Right atrium auricular region (tissue), 2 donors: ENCODE measurements around the gene EXOC4. TPM values are rescaled to one million over a fixed set of nuclear protein-coding genes. Genes with fewer than 3 reads are reported as not detected.

Experiments
- DNase-seq: peaks from one replicate; pipeline ENCODE4 v3.0.0-alpha.2; 2019; ENCODE audit warnings: low spot score
- H3K27ac ChIP-seq, 2 donors: fragments of 200-600 bp; sonication (generic); 1 replicate in 1 of 2; 2 replicates in 1 of 2; pipeline ENCODE4 v1.5.1; 2016 to 2019
- H3K27me3 ChIP-seq, 2 donors: fragments of 200-600 bp; sonication (generic); one replicate each; pipeline versions ENCODE4 v1.5.1 to v1.6.0; 2017 to 2019
- H3K36me3 ChIP-seq: fragments of 200-600 bp; sonication (generic); one replicate; pipeline ENCODE4 v1.5.1; 2016
- H3K4me1 ChIP-seq, 2 donors: fragments of 200-600 bp; sonication (generic); one replicate each; pipeline versions ENCODE4 v1.5.1 to v1.6.0; 2017 to 2019
- H3K4me3 ChIP-seq, 2 donors: fragments of 200-600 bp; sonication (generic); 1 replicate in 1 of 2; 2 replicates in 1 of 2; pipeline ENCODE4 v1.5.1; 2017 to 2019; ENCODE audit warnings: mild to moderate bottlenecking in 1 of 2, moderate library complexity in 1 of 2
- H3K9me3 ChIP-seq, 2 donors: fragments of 200-600 bp; sonication (generic); one replicate each; pipeline ENCODE4 v1.5.1; 2019
- CTCF ChIP-seq, 2 donors: fragments of 200-600 bp; sonication (generic); IDR thresholded peaks; one replicate each; pipeline ENCODE4 v1.5.1; 2019; ENCODE audit warnings: antibody characterized with exemption in 2 of 2
- total RNA-seq, 2 donors: library from RNA; depleted of rRNA; stranded (reverse); fragments of >200 nt; gene quantifications; one replicate each; pipeline ENCODE4 v1.1.0, GENCODE V29; 2016

The EXOC4 gene
- total RNA-seq, 2 donors from 2014 or later: 24.7 to 30.6 TPM

DNA sequence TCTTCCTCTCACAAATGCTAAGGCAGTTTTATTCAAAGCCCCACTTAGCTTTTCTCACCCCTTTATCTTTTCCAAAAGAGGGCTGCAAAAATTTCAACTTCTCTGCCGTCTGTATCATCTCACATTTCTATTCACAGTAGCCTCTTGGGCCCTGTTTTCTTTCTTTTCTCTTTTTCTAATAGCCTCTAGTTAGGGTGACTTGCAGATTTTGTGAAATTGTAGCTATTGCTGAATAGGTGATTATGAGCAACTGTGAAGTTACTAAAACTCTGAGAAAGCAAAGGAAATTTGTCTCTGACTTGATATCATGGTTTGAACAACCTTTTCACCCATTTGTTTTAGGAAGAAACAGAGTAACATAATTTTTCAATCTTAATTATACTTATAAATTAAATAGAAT, 29.2 kb downstream of the EXOC4 start:
- Histone ChIP-seq H3K36me3 (no peaks in the 10 kb centered on the region), H3K27me3 (no peaks in the 10 kb centered on the region), H3K4me3 (no peak overlapping the region), H3K4me1 (peaks cover 0 to 4% of the 10 kb centered on the region in 2 donors), H3K27ac (no peak overlapping the region), H3K9me3 (no peaks in the 10 kb centered on the region)
- DNase-seq: no peak
- TF ChIP-seq CTCF (IDR thresholded peaks at IDR 0.05): no peak

DNA sequence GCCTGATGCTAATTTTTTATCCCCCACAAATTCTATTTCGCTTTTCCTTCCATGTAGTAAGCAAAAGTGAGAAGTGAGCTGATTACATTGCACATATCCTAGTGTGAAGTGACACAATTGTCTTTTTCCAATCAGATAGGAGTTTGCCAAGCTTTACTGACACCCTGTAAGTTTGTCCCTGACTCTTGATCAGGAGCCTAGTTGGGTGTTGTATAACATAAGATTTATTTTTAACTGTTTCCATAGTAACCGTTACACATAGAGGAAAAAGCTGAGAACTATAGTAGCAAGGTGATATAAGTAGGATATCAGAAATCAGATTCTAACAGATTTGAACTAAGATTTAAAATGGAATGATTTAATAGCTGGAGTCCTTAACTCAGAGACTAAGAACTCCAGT, 31.2 kb downstream of the EXOC4 start:
- H3K9me3 ChIP-seq: no peaks in the 10 kb centered on the region
- H3K36me3 ChIP-seq: peaks cover 2% of the 10 kb centered on the region
- H3K27ac ChIP-seq: peak overlapping the region in 1 of 2 donors; percentile 9
- TF ChIP-seq CTCF (IDR thresholded peaks at IDR 0.05): no peak
- no peak overlapping the region for H3K4me3 ChIP-seq
- no peak for DNase-seq
- H3K4me1 ChIP-seq: peaks cover 0 to 4% of the 10 kb centered on the region in 2 donors
- no peaks in the 10 kb centered on the region for H3K27me3 ChIP-seq

GRCh38 chr7:133288970-133289369, 36.1 kb downstream of the EXOC4 start:
- DNase-seq: no peak
- Histone ChIP-seq H3K4me3 (no peak overlapping the region), H3K9me3 (no peaks in the 10 kb centered on the region), H3K4me1 (peaks cover 0 to 10% of the 10 kb centered on the region in 2 donors), H3K27ac (no peak overlapping the region), H3K27me3 (no peaks in the 10 kb centered on the region), H3K36me3 (peaks cover 11% of the 10 kb centered on the region)
- TF ChIP-seq CTCF (IDR thresholded peaks at IDR 0.05): no peak

GRCh38 chr7:133290041-133290440, 37.2 kb downstream of the EXOC4 start:
- no peak for DNase-seq
- TF ChIP-seq CTCF (IDR thresholded peaks at IDR 0.05): no peak
- Histone ChIP-seq H3K27ac (no peak overlapping the region), H3K27me3 (no peaks in the 10 kb centered on the region), H3K4me1 (peaks cover 0 to 13% of the 10 kb centered on the region in 2 donors), H3K36me3 (peaks cover 11% of the 10 kb centered on the region), H3K9me3 (no peaks in the 10 kb centered on the region), H3K4me3 (no peak overlapping the region)

DNA sequence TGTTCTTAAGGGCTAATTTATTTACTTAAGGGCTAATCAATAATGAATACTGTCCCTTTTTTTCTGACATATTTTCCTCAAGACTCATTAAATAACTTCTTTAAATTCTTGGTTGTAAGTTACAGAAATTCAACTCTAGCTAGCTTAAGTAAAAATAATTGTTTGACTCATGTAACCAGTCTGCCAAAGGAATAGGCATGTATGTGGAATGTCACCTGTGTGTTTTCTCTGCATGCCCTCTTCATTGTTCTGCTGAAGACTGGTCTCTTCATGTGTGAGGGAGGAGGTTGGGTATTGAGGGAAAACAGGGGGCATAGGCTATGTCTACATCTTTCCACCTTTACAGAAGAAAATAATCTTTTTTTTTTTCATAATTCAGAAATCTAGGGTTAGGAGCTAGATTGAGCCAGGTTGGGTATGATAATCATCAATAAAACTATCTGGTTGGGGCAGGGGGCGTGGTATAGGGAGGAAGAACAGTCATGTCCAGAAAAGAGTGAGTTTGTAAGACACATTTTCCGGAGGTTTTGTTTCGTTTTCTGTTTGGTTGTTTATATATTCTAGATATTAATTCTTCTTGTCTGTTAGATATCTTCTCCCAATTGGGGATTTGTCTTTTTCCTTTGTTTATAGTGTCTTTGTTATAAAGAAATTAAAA, 37.9 kb downstream of the EXOC4 start:
- H3K27ac ChIP-seq: no peak overlapping the region
- DNase-seq: no peak

More for the DNA sequence above, 37.9 kb downstream of the EXOC4 start:
- TF ChIP-seq CTCF (IDR thresholded peaks at IDR 0.05): no peak
- Histone ChIP-seq H3K36me3 (peaks cover 11% of the 10 kb centered on the region), H3K4me3 (no peak overlapping the region), H3K4me1 (peaks cover 0 to 18% of the 10 kb centered on the region in 2 donors), H3K27me3 (no peaks in the 10 kb centered on the region), H3K9me3 (no peaks in the 10 kb centered on the region)
